ENCODE results near the gene GPR27.

The GPR27 gene

GRCh38 chr3:71733319-71733718 lies 20.3 kb upstream of the GPR27 start:
- H3K36me3 ChIP-seq (ENCODE audit: control insufficient read depth, insufficient read depth, low read length) = no peaks in the 10 kb centered on the region
- no peak overlapping the region for H3K4me3 ChIP-seq (ENCODE audit: low read depth, low read length)
- no peaks in the 10 kb centered on the region for H3K9me3 ChIP-seq (ENCODE audit: control insufficient read depth, insufficient read depth, low read depth, low read length)
- no peak overlapping the region for H3K9ac ChIP-seq (ENCODE audit: low read length)
- no peak overlapping the region for H3K27ac ChIP-seq (ENCODE audit: low read depth, low read length)
- no peaks in the 10 kb centered on the region for H3K27me3 ChIP-seq (ENCODE audit: control insufficient read depth, insufficient read depth, low read length)
- H3K4me1 ChIP-seq (ENCODE audit: control insufficient read depth, insufficient read depth, low read length) = peaks cover 29% of the 10 kb centered on the region

GRCh38 chr3:71734881-71735280 lies 18.8 kb upstream of the GPR27 start:
- H3K36me3 ChIP-seq (ENCODE audit: control insufficient read depth, insufficient read depth, low read length) = no peaks in the 10 kb centered on the region
- H3K9ac ChIP-seq (ENCODE audit: low read length) = no peak overlapping the region
- peaks cover 19% of the 10 kb centered on the region for H3K4me1 ChIP-seq (ENCODE audit: control insufficient read depth, insufficient read depth, low read length)
- no peaks in the 10 kb centered on the region for H3K27me3 ChIP-seq (ENCODE audit: control insufficient read depth, insufficient read depth, low read length)
- H3K27ac ChIP-seq (ENCODE audit: low read depth, low read length) = no peak overlapping the region
- no peak overlapping the region for H3K4me3 ChIP-seq (ENCODE audit: low read depth, low read length)
- H3K9me3 ChIP-seq (ENCODE audit: control insufficient read depth, insufficient read depth, low read depth, low read length) = no peaks in the 10 kb centered on the region

DNA sequence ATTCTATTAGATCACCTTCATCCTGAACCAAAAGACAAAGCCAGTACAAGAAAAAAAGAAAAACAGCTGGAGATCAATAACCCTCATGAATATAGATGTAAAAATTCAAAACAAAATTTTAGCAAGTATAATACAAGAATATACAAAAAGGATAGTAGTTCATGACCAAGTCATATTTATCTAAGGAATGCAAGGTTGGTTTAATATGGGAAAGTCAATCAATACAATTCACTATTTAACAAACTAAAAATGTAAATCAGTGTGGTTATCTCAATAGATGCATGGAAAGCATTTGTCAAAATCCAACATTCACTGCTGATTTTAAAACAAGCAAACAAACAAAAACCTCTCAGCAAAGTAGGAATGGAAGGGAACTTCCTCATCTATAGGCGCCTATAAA lies 11.0 kb upstream of the GPR27 start:
- no peak overlapping the region for H3K27ac ChIP-seq (ENCODE audit: low read depth, low read length)
- H3K4me3 ChIP-seq (ENCODE audit: low read depth, low read length) = no peak overlapping the region
- H3K27me3 ChIP-seq (ENCODE audit: control insufficient read depth, insufficient read depth, low read length) = no peaks in the 10 kb centered on the region
- no peaks in the 10 kb centered on the region for H3K36me3 ChIP-seq (ENCODE audit: control insufficient read depth, insufficient read depth, low read length)
- no peak overlapping the region for H3K9ac ChIP-seq (ENCODE audit: low read length)
- H3K9me3 ChIP-seq (ENCODE audit: control insufficient read depth, insufficient read depth, low read depth, low read length) = peaks cover 14% of the 10 kb centered on the region
- no peaks in the 10 kb centered on the region for H3K4me1 ChIP-seq (ENCODE audit: control insufficient read depth, insufficient read depth, low read length)

DNA sequence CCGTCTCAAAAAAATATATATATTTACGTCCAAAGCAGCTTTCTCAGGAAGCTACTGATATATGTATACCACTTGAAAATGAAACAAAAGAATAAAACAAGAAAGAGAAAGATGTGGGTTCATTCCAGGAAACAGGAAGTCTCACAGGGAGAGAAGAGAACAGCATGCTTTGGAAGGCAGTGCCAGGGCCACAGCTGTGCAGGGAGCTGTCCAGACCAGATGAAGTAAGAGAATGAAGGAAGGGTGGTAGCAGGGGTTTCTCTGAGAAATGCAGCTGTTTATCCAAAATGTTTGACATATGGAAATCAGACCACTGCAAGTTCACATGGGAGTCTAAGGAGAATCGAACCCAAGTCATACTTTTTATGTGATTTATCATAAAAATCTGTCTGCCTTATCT lies 8.9 kb upstream of the GPR27 start:
- Histone ChIP-seq H3K4me3 (ENCODE audit: low read depth, low read length) (no peak overlapping the region), H3K9me3 (ENCODE audit: control insufficient read depth, insufficient read depth, low read depth, low read length) (peaks cover 14% of the 10 kb centered on the region), H3K9ac (ENCODE audit: low read length) (no peak overlapping the region), H3K4me1 (ENCODE audit: control insufficient read depth, insufficient read depth, low read length) (no peaks in the 10 kb centered on the region), H3K36me3 (ENCODE audit: control insufficient read depth, insufficient read depth, low read length) (no peaks in the 10 kb centered on the region), H3K27me3 (ENCODE audit: control insufficient read depth, insufficient read depth, low read length) (no peaks in the 10 kb centered on the region), H3K27ac (ENCODE audit: low read depth, low read length) (no peak overlapping the region)

- no peaks in the 10 kb centered on the region for H3K36me3 ChIP-seq (ENCODE audit: control insufficient read depth, insufficient read depth, low read length)
- H3K9me3 ChIP-seq (ENCODE audit: control insufficient read depth, insufficient read depth, low read depth, low read length) = no peaks in the 10 kb centered on the region
- no peak overlapping the region for H3K9ac ChIP-seq (ENCODE audit: low read length)
- no peak overlapping the region for H3K4me3 ChIP-seq (ENCODE audit: low read depth, low read length)
- H3K27ac ChIP-seq (ENCODE audit: low read depth, low read length) = no peak overlapping the region
- peaks cover 44% of the 10 kb centered on the region for H3K27me3 ChIP-seq (ENCODE audit: control insufficient read depth, insufficient read depth, low read length)
- peaks cover 12% of the 10 kb centered on the region for H3K4me1 ChIP-seq (ENCODE audit: control insufficient read depth, insufficient read depth, low read length)
Observed at GRCh38 chr3:71751602-71752001, 2.1 kb upstream of the GPR27 start.

DNA sequence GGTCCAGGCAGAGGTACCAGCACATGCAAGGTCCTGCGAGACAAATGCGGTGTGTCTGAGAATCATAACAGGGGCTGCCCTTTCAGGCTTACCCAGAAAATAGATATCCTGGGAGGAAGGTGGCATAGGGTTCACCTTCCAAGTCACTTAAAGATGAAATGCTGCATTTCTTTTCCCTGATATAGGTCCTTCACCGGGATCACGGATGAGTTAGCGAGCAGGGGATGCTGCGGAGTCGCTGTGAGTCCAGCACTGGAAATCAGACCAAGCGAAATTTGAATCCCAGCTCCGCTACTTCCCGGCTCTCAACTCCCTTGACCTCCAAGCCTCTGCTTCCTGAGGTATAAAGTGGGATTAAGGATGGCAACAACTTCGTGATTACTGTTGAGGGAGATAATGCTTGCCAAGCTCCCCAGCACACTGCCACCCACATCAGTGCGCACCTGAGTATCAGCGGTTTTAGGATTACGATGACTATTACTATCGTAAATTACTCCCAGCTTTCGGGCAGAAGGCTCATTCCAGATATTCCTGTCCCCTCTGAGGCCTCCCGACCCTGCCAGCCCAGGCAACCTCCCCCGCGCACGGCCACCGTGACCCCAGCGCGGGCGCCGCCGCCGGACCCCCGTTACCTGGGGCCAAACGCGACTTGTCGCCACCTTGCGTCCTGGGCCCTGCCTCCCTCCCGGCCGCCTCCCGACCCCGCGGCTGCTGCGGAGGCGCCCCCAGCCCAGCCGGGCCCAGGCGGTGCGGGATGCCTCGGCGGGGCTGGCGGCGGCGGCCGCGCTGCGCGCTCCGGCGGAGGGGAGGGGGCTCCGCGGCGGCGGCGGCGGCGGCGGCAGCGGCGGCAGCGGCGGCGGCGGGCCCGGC lies 589 bp upstream of the GPR27 start:
- Histone ChIP-seq H3K36me3 (ENCODE audit: control insufficient read depth, insufficient read depth, low read length) (no peaks in the 10 kb centered on the region), H3K4me1 (ENCODE audit: control insufficient read depth, insufficient read depth, low read length) (peaks cover 12% of the 10 kb centered on the region), H3K9me3 (ENCODE audit: control insufficient read depth, insufficient read depth, low read depth, low read length) (no peaks in the 10 kb centered on the region), H3K27ac (ENCODE audit: low read depth, low read length) (no peak overlapping the region), H3K27me3 (ENCODE audit: control insufficient read depth, insufficient read depth, low read length) (peaks cover 44% of the 10 kb centered on the region), H3K4me3 (ENCODE audit: low read depth, low read length) (peak overlapping the region; percentile 90), H3K9ac (ENCODE audit: low read length) (no peak overlapping the region)

DNA sequence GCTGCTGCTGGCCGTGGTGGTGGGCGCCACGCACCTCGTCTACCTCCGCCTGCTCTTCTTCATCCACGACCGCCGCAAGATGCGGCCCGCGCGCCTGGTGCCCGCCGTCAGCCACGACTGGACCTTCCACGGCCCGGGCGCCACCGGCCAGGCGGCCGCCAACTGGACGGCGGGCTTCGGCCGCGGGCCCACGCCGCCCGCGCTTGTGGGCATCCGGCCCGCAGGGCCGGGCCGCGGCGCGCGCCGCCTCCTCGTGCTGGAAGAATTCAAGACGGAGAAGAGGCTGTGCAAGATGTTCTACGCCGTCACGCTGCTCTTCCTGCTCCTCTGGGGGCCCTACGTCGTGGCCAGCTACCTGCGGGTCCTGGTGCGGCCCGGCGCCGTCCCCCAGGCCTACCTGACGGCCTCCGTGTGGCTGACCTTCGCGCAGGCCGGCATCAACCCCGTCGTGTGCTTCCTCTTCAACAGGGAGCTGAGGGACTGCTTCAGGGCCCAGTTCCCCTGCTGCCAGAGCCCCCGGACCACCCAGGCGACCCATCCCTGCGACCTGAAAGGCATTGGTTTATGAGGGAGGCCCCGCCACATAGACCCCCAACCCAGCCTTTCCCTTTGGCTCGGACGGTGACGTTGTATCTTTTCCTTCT lies 1.1 kb downstream of the GPR27 start:
- no peaks in the 10 kb centered on the region for H3K9me3 ChIP-seq (ENCODE audit: control insufficient read depth, insufficient read depth, low read depth, low read length)
- no peak overlapping the region for H3K27ac ChIP-seq (ENCODE audit: low read depth, low read length)
- peaks cover 44% of the 10 kb centered on the region for H3K27me3 ChIP-seq (ENCODE audit: control insufficient read depth, insufficient read depth, low read length)
- peak overlapping the region; percentile 86 for H3K9ac ChIP-seq (ENCODE audit: low read length)
- no peaks in the 10 kb centered on the region for H3K36me3 ChIP-seq (ENCODE audit: control insufficient read depth, insufficient read depth, low read length)
- H3K4me1 ChIP-seq (ENCODE audit: control insufficient read depth, insufficient read depth, low read length) = peaks cover 12% of the 10 kb centered on the region
- peak overlapping the region; percentile 90 for H3K4me3 ChIP-seq (ENCODE audit: low read depth, low read length)

- no peak overlapping the region for H3K9ac ChIP-seq (ENCODE audit: low read length)
- no peaks in the 10 kb centered on the region for H3K36me3 ChIP-seq (ENCODE audit: control insufficient read depth, insufficient read depth, low read length)
- no peaks in the 10 kb centered on the region for H3K9me3 ChIP-seq (ENCODE audit: control insufficient read depth, insufficient read depth, low read depth, low read length)
- peaks cover 12% of the 10 kb centered on the region for H3K4me1 ChIP-seq (ENCODE audit: control insufficient read depth, insufficient read depth, low read length)
- H3K27ac ChIP-seq (ENCODE audit: low read depth, low read length) = no peak overlapping the region
- H3K4me3 ChIP-seq (ENCODE audit: low read depth, low read length) = no peak overlapping the region
- peaks cover 24% of the 10 kb centered on the region for H3K27me3 ChIP-seq (ENCODE audit: control insufficient read depth, insufficient read depth, low read length)
Observed at GRCh38 chr3:71758091-71758490, 4.4 kb downstream of the GPR27 start.

GRCh38 chr3:71759401-71759800 lies 5.7 kb downstream of the GPR27 start:
- no peaks in the 10 kb centered on the region for H3K9me3 ChIP-seq (ENCODE audit: control insufficient read depth, insufficient read depth, low read depth, low read length)
- H3K36me3 ChIP-seq (ENCODE audit: control insufficient read depth, insufficient read depth, low read length) = no peaks in the 10 kb centered on the region
- H3K4me3 ChIP-seq (ENCODE audit: low read depth, low read length) = no peak overlapping the region
- no peak overlapping the region for H3K9ac ChIP-seq (ENCODE audit: low read length)
- peaks cover 15% of the 10 kb centered on the region for H3K27me3 ChIP-seq (ENCODE audit: control insufficient read depth, insufficient read depth, low read length)
- peaks cover 12% of the 10 kb centered on the region for H3K4me1 ChIP-seq (ENCODE audit: control insufficient read depth, insufficient read depth, low read length)
- no peak overlapping the region for H3K27ac ChIP-seq (ENCODE audit: low read depth, low read length)

DNA sequence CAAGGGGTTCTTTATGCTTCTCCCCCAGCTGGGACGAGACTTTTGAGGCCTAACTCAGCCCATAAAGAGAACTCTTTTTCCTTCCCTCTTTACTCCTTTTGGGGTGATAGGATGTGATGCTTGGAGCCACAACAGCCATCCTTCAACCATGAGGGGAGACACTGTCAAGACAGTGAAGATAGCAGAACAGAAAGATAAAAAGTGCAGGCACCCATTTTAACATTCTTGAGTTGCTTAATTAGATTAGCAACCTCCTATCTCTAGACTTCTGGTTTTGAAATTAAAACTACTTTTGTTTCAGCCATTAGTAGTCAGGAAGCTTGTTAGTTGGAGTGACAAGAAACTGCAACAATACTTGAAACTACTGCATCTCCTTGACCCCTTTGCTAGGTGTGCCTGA lies 6.5 kb downstream of the GPR27 start:
- no peak overlapping the region for H3K27ac ChIP-seq (ENCODE audit: low read depth, low read length)
- H3K9ac ChIP-seq (ENCODE audit: low read length) = no peak overlapping the region
- H3K9me3 ChIP-seq (ENCODE audit: control insufficient read depth, insufficient read depth, low read depth, low read length) = no peaks in the 10 kb centered on the region
- H3K27me3 ChIP-seq (ENCODE audit: control insufficient read depth, insufficient read depth, low read length) = peaks cover 8% of the 10 kb centered on the region
- peaks cover 7% of the 10 kb centered on the region for H3K4me1 ChIP-seq (ENCODE audit: control insufficient read depth, insufficient read depth, low read length)
- no peaks in the 10 kb centered on the region for H3K36me3 ChIP-seq (ENCODE audit: control insufficient read depth, insufficient read depth, low read length)
- no peak overlapping the region for H3K4me3 ChIP-seq (ENCODE audit: low read depth, low read length)

- H3K9me3 ChIP-seq (ENCODE audit: control insufficient read depth, insufficient read depth, low read depth, low read length) = no peaks in the 10 kb centered on the region
- peaks cover 2% of the 10 kb centered on the region for H3K4me1 ChIP-seq (ENCODE audit: control insufficient read depth, insufficient read depth, low read length)
- no peak overlapping the region for H3K4me3 ChIP-seq (ENCODE audit: low read depth, low read length)
- no peaks in the 10 kb centered on the region for H3K27me3 ChIP-seq (ENCODE audit: control insufficient read depth, insufficient read depth, low read length)
- H3K27ac ChIP-seq (ENCODE audit: low read depth, low read length) = no peak overlapping the region
- H3K36me3 ChIP-seq (ENCODE audit: control insufficient read depth, insufficient read depth, low read length) = no peaks in the 10 kb centered on the region
- no peak overlapping the region for H3K9ac ChIP-seq (ENCODE audit: low read length)
Observed at GRCh38 chr3:71763426-71763825, 9.8 kb downstream of the GPR27 start.
